ENCODE results near the gene PEPD.

GRCh38 chr19:33366127-33366526, 155.5 kb downstream of the PEPD start:
- no peak for TF ChIP-seq CTCF (IDR thresholded peaks at IDR 0.05; ENCODE audit: insufficient read depth, low read length)
- no peak for TF ChIP-seq GABPA (IDR thresholded peaks at IDR 0.05; ENCODE audit: low read depth)

All from HL-60 (cell line).